ENCODE results near the gene EGFL8.

GRCh38 chr6:32216285-32216684 lies 51.9 kb downstream of the EGFL8 start:
- TF ChIP-seq CTCF (IDR thresholded peaks at IDR 0.05; ENCODE audit: low read depth, low read length): no peak
- TF ChIP-seq EZH2phosphoT487 (IDR thresholded peaks at IDR 0.05; ENCODE audit: low read depth): no peak
